ENCODE measurements around the gene HIVEP1. TPM values are rescaled to one million over a fixed set of nuclear protein-coding genes. Genes with fewer than 3 reads are reported as not detected.
A peak's percentile ranks its signal among the peaks of the same experiment; 100 is the strongest.

The HIVEP1 gene
- total RNA-seq, 1 donor from 2014 or later = 48.9 TPM

DNA sequence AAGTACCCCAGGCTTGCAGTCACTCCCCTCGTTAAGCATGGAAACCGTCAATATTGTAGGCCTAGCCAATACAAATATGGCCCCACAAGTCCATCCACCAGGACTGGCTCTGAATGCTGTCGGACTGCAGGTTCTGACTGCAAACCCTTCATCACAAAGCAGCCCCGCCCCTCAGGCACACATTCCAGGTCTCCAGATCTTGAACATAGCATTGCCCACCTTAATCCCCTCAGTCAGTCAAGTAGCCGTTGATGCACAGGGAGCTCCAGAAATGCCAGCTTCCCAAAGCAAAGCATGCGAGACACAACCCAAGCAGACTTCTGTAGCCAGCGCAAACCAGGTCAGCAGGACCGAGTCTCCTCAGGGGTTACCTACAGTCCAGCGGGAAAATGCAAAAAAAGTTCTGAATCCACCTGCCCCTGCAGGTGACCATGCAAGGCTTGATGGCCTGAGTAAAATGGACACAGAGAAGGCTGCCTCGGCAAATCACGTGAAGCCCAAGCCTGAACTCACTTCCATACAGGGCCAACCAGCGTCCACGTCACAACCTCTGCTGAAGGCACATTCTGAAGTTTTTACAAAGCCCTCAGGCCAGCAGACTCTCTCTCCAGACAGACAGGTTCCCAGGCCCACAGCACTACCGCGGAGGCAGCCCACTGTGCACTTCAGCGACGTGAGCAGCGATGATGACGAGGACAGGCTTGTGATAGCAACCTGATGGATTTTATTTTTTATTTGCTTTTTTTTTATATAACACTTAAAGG, 151.8 kb downstream of the HIVEP1 start:
- Mint-ChIP-seq H3K4me1 (ENCODE audit: low read depth, unreplicated experiment) (peaks cover 24% of the 10 kb centered on the region), H3K27me3 (ENCODE audit: low read depth, unreplicated experiment) (no peaks in the 10 kb centered on the region), H3K36me3 (ENCODE audit: low read depth, unreplicated experiment) (peaks cover 14% of the 10 kb centered on the region), H3K27ac (ENCODE audit: unreplicated experiment) (peak overlapping the region; percentile 70), H3K9me3 (ENCODE audit: unreplicated experiment) (no peaks in the 10 kb centered on the region), H3K4me3 (ENCODE audit: unreplicated experiment) (no peak overlapping the region)
- Histone ChIP-seq H3K4me3 (ENCODE audit: insufficient read depth, low read depth, low read length) (no peak overlapping the region), H3K9ac (ENCODE audit: low read length) (no peak overlapping the region), H3K36me3 (ENCODE audit: insufficient read depth, low read length) (peaks cover 10% of the 10 kb centered on the region), H2AFZ (ENCODE audit: low read depth, low read length) (no peak overlapping the region), H3K4me1 (ENCODE audit: insufficient read depth, low read length) (peaks cover 9% of the 10 kb centered on the region), H3K4me2 (ENCODE audit: low read length) (no peak overlapping the region), H4K20me1 (ENCODE audit: insufficient read depth, low read length) (peaks cover 5% of the 10 kb centered on the region), H3K27me3 (ENCODE audit: insufficient read depth, low read length) (no peaks in the 10 kb centered on the region), H3K27ac (ENCODE audit: low read depth, low read length) (no peak overlapping the region), H3K9me3 (ENCODE audit: insufficient read depth, low read depth, low read length) (no peaks in the 10 kb centered on the region), H3K79me2 (ENCODE audit: insufficient read depth, low read length) (no peaks in the 10 kb centered on the region)
- DNase-seq (ENCODE audit: low read depth) = no peak
- TF ChIP-seq EZH2 (IDR thresholded peaks at IDR 0.05; ENCODE audit: insufficient read depth, low read length) = no peak
- no peak for TF ChIP-seq CTCF (IDR thresholded peaks at IDR 0.05; ENCODE audit: insufficient read depth, low read depth, low read length)
- FAIRE-seq = no peak

- no peaks in the 10 kb centered on the region for H3K27me3 ChIP-seq (ENCODE audit: insufficient read depth, low read length)
- DNase-seq (ENCODE audit: low read depth) = no peak
- H4K20me1 ChIP-seq (ENCODE audit: insufficient read depth, low read length) = peaks cover 5% of the 10 kb centered on the region
- Mint-ChIP-seq H3K27ac (ENCODE audit: unreplicated experiment) (no peak overlapping the region), H3K27me3 (ENCODE audit: low read depth, unreplicated experiment) (no peaks in the 10 kb centered on the region), H3K36me3 (ENCODE audit: low read depth, unreplicated experiment) (peaks cover 14% of the 10 kb centered on the region), H3K4me1 (ENCODE audit: low read depth, unreplicated experiment) (peaks cover 24% of the 10 kb centered on the region), H3K9me3 (ENCODE audit: unreplicated experiment) (no peaks in the 10 kb centered on the region), H3K4me3 (ENCODE audit: unreplicated experiment) (no peak overlapping the region)
- H3K4me3 ChIP-seq (ENCODE audit: insufficient read depth, low read depth, low read length) = no peak overlapping the region
- no peak overlapping the region for H3K4me2 ChIP-seq (ENCODE audit: low read length)
- no peak for FAIRE-seq
- peaks cover 10% of the 10 kb centered on the region for H3K36me3 ChIP-seq (ENCODE audit: insufficient read depth, low read length)
- H3K27ac ChIP-seq (ENCODE audit: low read depth, low read length) = no peak overlapping the region
- no peak overlapping the region for H3K9ac ChIP-seq (ENCODE audit: low read length)
- no peak overlapping the region for H2AFZ ChIP-seq (ENCODE audit: low read depth, low read length)
- no peaks in the 10 kb centered on the region for H3K79me2 ChIP-seq (ENCODE audit: insufficient read depth, low read length)
- H3K4me1 ChIP-seq (ENCODE audit: insufficient read depth, low read length) = peaks cover 9% of the 10 kb centered on the region
- no peaks in the 10 kb centered on the region for H3K9me3 ChIP-seq (ENCODE audit: insufficient read depth, low read depth, low read length)
- TF ChIP-seq CTCF (IDR thresholded peaks at IDR 0.05; ENCODE audit: insufficient read depth, low read depth, low read length) = no peak
- no peak for TF ChIP-seq EZH2 (IDR thresholded peaks at IDR 0.05; ENCODE audit: insufficient read depth, low read length)
Measured at GRCh38 chr6:12164508-12164770, 152.3 kb downstream of the HIVEP1 start.

GRCh38 chr6:12165297-12165696, 153.2 kb downstream of the HIVEP1 start:
- no peak for TF ChIP-seq EZH2 (IDR thresholded peaks at IDR 0.05; ENCODE audit: insufficient read depth, low read length)
- TF ChIP-seq CTCF (IDR thresholded peaks at IDR 0.05; ENCODE audit: insufficient read depth, low read depth, low read length) = no peak
- FAIRE-seq (no peak), DNase-seq (ENCODE audit: low read depth) (no peak)
- H3K9me3 Mint-ChIP-seq (ENCODE audit: unreplicated experiment) = no peaks in the 10 kb centered on the region
- Histone ChIP-seq H3K79me2 (ENCODE audit: insufficient read depth, low read length) (no peaks in the 10 kb centered on the region), H2AFZ (ENCODE audit: low read depth, low read length) (no peak overlapping the region), H3K4me2 (ENCODE audit: low read length) (no peak overlapping the region), H3K36me3 (ENCODE audit: insufficient read depth, low read length) (peaks cover 10% of the 10 kb centered on the region), H3K27me3 (ENCODE audit: insufficient read depth, low read length) (no peaks in the 10 kb centered on the region), H3K27ac (ENCODE audit: low read depth, low read length) (no peak overlapping the region), H3K9me3 (ENCODE audit: insufficient read depth, low read depth, low read length) (no peaks in the 10 kb centered on the region), H3K9ac (ENCODE audit: low read length) (no peak overlapping the region), H3K4me1 (ENCODE audit: insufficient read depth, low read length) (peaks cover 7% of the 10 kb centered on the region), H3K4me3 (ENCODE audit: insufficient read depth, low read depth, low read length) (no peak overlapping the region), H4K20me1 (ENCODE audit: insufficient read depth, low read length) (peaks cover 5% of the 10 kb centered on the region)
- no peak overlapping the region for H3K27ac Mint-ChIP-seq (ENCODE audit: unreplicated experiment)
- H3K27me3 Mint-ChIP-seq (ENCODE audit: low read depth, unreplicated experiment) = no peaks in the 10 kb centered on the region
- H3K36me3 Mint-ChIP-seq (ENCODE audit: low read depth, unreplicated experiment) = peaks cover 14% of the 10 kb centered on the region
- no peak overlapping the region for H3K4me3 Mint-ChIP-seq (ENCODE audit: unreplicated experiment)
- peaks cover 20% of the 10 kb centered on the region for H3K4me1 Mint-ChIP-seq (ENCODE audit: low read depth, unreplicated experiment)
